Endothelial cell of umbilical vein (primary cell): ENCODE measurements around the gene CAPN14. TPM values are rescaled to one million over a fixed set of nuclear protein-coding genes. Genes with fewer than 3 reads are reported as not detected.

Experiments used
- BruUV-seq: library from RNA; stranded (reverse); fragments of 400-500 nt; replicated peaks from 2 replicates; lab custom pipeline; 2021; lab: Mats Ljungman, UMichigan
- CTCF ChIA-PET: fragments of 300-600, 350-600 bp; sonication (Branson Sonifier 250); formaldehyde crosslinking; loops from one replicate; lab custom pipeline; 2021; ENCODE audit warnings: antibody characterized with exemption, inconsistent platforms; lab: Charles Lee
- POLR2A ChIA-PET: fragments of 300-600, 350-600 bp; sonication (Branson Sonifier 250); formaldehyde crosslinking; loops from one replicate; lab custom pipeline; 2021; ENCODE audit warnings: antibody characterized with exemption, inconsistent platforms; lab: Charles Lee
- DNase-seq: peaks from one replicate; pipeline ENCODE4 v3.0.0-alpha.2; 2011; ENCODE audit warnings: low read depth, low spot score
- FAIRE-seq: peaks from 2 replicates; lab custom pipeline; 2011; peaks lifted over from hg19 to GRCh38; lab: Jason Lieb, UNC
- H2AFZ ChIP-seq: 2 replicates; pipeline ENCODE4 v1.6.0; 2012; ENCODE audit warnings: low read depth, low read length, control low read depth, inconsistent platforms
- H3K27ac ChIP-seq: 2 replicates; pipeline ENCODE4 v1.5.1; 2011; ENCODE audit warnings: low read depth, mild to moderate bottlenecking, control low read depth, low read length, moderate library complexity; ENCODE audit not compliant: insufficient read depth
- H3K27me3 ChIP-seq, 2 experiments: 2 replicates each; pipeline versions ENCODE4 v1.6.0 to v1.6.1; 2011; ENCODE audit warnings: low read length in 2 of 2, mixed read lengths in 1 of 2; ENCODE audit not compliant: control insufficient read depth in 2 of 2, insufficient read depth in 2 of 2
- H3K36me3 ChIP-seq, 2 experiments: 2 replicates in 1 of 2; 3 replicates in 1 of 2; pipeline ENCODE4 v1.5.1; 2011; ENCODE audit warnings: low read length in 2 of 2, mild to moderate bottlenecking in 1 of 2, moderate library complexity in 1 of 2; ENCODE audit not compliant: control insufficient read depth in 2 of 2, insufficient read depth in 2 of 2; ENCODE audit errors: extremely low read depth in 1 of 2
- H3K4me1 ChIP-seq: 3 replicates; pipeline ENCODE4 v1.5.1; 2011; ENCODE audit warnings: mild to moderate bottlenecking, low read length; ENCODE audit not compliant: control insufficient read depth, insufficient read depth; ENCODE audit errors: extremely low read depth
- H3K4me2 ChIP-seq: 2 replicates; pipeline ENCODE4 v1.6.1; 2011; ENCODE audit warnings: low read length, control low read depth, mixed read lengths; ENCODE audit not compliant: insufficient read depth
- H3K4me3 ChIP-seq, 3 experiments: fragments of 200-600 bp in 1 of 3; sonication (generic), shearing (Covaris generic) in 1 of 3; replicated peaks in 1 of 3; 2 replicates each; pipeline ENCODE4 v1.5.1; 2011 to 2016; ENCODE audit warnings: control low read depth in 3 of 3, low read length in 3 of 3, mild to moderate bottlenecking in 2 of 3, inconsistent platforms in 1 of 3, low read depth in 1 of 3, moderate library complexity in 1 of 3; ENCODE audit not compliant: insufficient read depth in 1 of 3
- H3K79me2 ChIP-seq: 2 replicates; pipeline ENCODE4 v1.6.0; 2012; ENCODE audit warnings: low read length, inconsistent platforms; ENCODE audit not compliant: control insufficient read depth, insufficient read depth
- H3K9ac ChIP-seq: replicated peaks from 2 replicates; pipeline ENCODE3; 2011; ENCODE audit warnings: low read length, control low read depth; ENCODE audit not compliant: insufficient read depth; ENCODE audit errors: extremely low read depth
- H3K9me1 ChIP-seq: replicated peaks from 3 replicates; pipeline ENCODE4 v1.6.0; 2011; ENCODE audit warnings: mild to moderate bottlenecking, low read length; ENCODE audit not compliant: control insufficient read depth, insufficient read depth; ENCODE audit errors: extremely low read depth
- H3K9me3 ChIP-seq: replicated peaks from 2 replicates; pipeline ENCODE4 v1.5.1; 2012; ENCODE audit warnings: low read length, inconsistent platforms; ENCODE audit not compliant: control insufficient read depth, insufficient read depth
- H4K20me1 ChIP-seq: replicated peaks from 2 replicates; pipeline ENCODE3; 2011; ENCODE audit warnings: mild to moderate bottlenecking, low read length; ENCODE audit not compliant: control insufficient read depth, insufficient read depth; ENCODE audit errors: extremely low read depth
- CTCF ChIP-seq, 2 donors: IDR thresholded peaks; 1 replicate in 1 of 2; 2 replicates in 1 of 2; pipeline ENCODE4 v1.5.1; 2011; ENCODE audit warnings: low read length in 2 of 2, mild to moderate bottlenecking in 2 of 2, moderate library complexity in 2 of 2, control low read depth in 1 of 2, inconsistent platforms in 1 of 2, low read depth in 1 of 2; ENCODE audit not compliant: insufficient read depth in 1 of 2; ENCODE audit errors: extremely low read depth in 1 of 2
- EZH2 ChIP-seq: IDR thresholded peaks from 2 replicates; pipeline ENCODE4 v1.6.1; 2012; ENCODE audit warnings: borderline replicate concordance, low read depth, mild to moderate bottlenecking, moderate library complexity, low read length, inconsistent platforms; ENCODE audit not compliant: severe bottlenecking
- FOS ChIP-seq: IDR thresholded peaks from 2 replicates; pipeline ENCODE4 v1.6.1; 2011; ENCODE audit warnings: mild to moderate bottlenecking, low read length, moderate library complexity, borderline replicate concordance; ENCODE audit not compliant: insufficient read depth
- GATA2 ChIP-seq: IDR thresholded peaks from 2 replicates; pipeline ENCODE4 v1.7.0; 2011; ENCODE audit warnings: low read depth, mild to moderate bottlenecking, moderate library complexity, mixed read lengths, low read length; ENCODE audit not compliant: insufficient read length, insufficient read depth
- JUN ChIP-seq: IDR thresholded peaks from 2 replicates; pipeline ENCODE4 v1.6.1; 2011; ENCODE audit warnings: borderline replicate concordance, low read depth; ENCODE audit not compliant: insufficient read length, insufficient read depth
- MAX ChIP-seq: IDR thresholded peaks from 2 replicates; pipeline ENCODE4 v1.6.1; 2011; ENCODE audit not compliant: insufficient read depth, insufficient read length
- MYC ChIP-seq: IDR thresholded peaks from one replicate; pipeline ENCODE4 v1.6.1; 2011; ENCODE audit warnings: mild to moderate bottlenecking, low read depth, low read length
- POLR2A ChIP-seq: IDR thresholded peaks from 2 replicates; pipeline ENCODE4 v1.6.1; 2012; ENCODE audit warnings: low read depth, mild to moderate bottlenecking, control low read depth, low read length
- POLR2AphosphoS5 ChIP-seq: IDR thresholded peaks from 2 replicates; pipeline ENCODE4 v1.6.1; 2012; ENCODE audit warnings: low read depth, mild to moderate bottlenecking, control low read depth, low read length, moderate library complexity; ENCODE audit not compliant: insufficient read depth
- dilution Hi-C: fragments of 300-500 bp; cut with MboI; formaldehyde crosslinking; loops from one replicate; pipeline ENCODE4 v1.15.0; 2019; ENCODE audit warnings: low sequenced_read_pairs; ENCODE audit not compliant: extremely low pct_ligation_motif_present
- intact Hi-C: fragments of 100-400 bp; cut with micrococcal nuclease; formaldehyde crosslinking; loops from one replicate; pipeline ENCODE4 v1.10.0; 2022
- polyA plus RNA-seq, 4 experiments: library from polyadenylated mRNA; depleted of rRNA in 3 of 4; stranded (reverse) in 3 of 4; unstranded in 1 of 4; fragments of >200 nt; gene quantifications; 2 replicates each; pipeline versions ENCODE4 v1.2.1 to v1.2.3, GENCODE V29; 2011 to 2012; ENCODE audit warnings: missing spikeins in 1 of 4
- total RNA-seq: library from RNA; stranded (reverse); gene quantifications from 2 replicates; pipeline ENCODE4 v1.2.3, GENCODE V29; 2021

The CAPN14 gene
- total and polyA plus RNA-seq, 2 donors (not counting 3 experiments of a cell fraction or from before 2014, with no cell fraction given): 0.01 to 0.15 TPM

GRCh38 chr2:31265234-31265633 lies 47.9 kb upstream of the CAPN14 start:
- Histone ChIP-seq H3K79me2 (no peaks in the 10 kb centered on the region), H2AFZ (no peak overlapping the region), H3K9me3 (no peaks in the 10 kb centered on the region), H3K27me3 (no peaks in the 10 kb centered on the region), H3K4me1 (no peaks in the 10 kb centered on the region), H3K27ac (no peak overlapping the region), H3K4me2 (no peak overlapping the region), H3K9ac (no peak overlapping the region), H3K9me1 (no peaks in the 10 kb centered on the region), H3K36me3 (no peaks in the 10 kb centered on the region), H4K20me1 (no peaks in the 10 kb centered on the region), H3K4me3 (no peak overlapping the region)
- dilution Hi-C loops (no loop called here), intact Hi-C loops (loop anchor here (5.0 kb wide), 1 partner anchor 33 kb away; the partner anchor contains the start of gene EHD3)
- no TSS peak for BruUV-seq
- POLR2A ChIA-PET: no interaction called here
- TF ChIP-seq MYC (no peak), CTCF (IDR thresholded peaks at IDR 0.05; ENCODE audit: extremely low read depth in 1 of 2, insufficient read depth in 1 of 2, low read depth in 1 of 2, low read length in 2 of 2) (no peak), MAX (no peak), JUN (no peak), EZH2 (no peak), FOS (no peak), POLR2AphosphoS5 (no peak), POLR2A (no peak), GATA2 (no peak)
- FAIRE-seq: no peak
- DNase-seq: no peak
- CTCF ChIA-PET: no interaction called here
